Neuronal stem cell (in vitro differentiated cells): ENCODE data around the gene IL15RA.

Source experiments
- DNase-seq: peaks from one replicate; pipeline ENCODE4 v3.0.0-alpha.2; 2013; ENCODE audit warnings: low spot score
- H2AFZ ChIP-seq: one replicate; pipeline ENCODE4 v1.6.1; 2013; ENCODE audit warnings: mild to moderate bottlenecking, low read length, inconsistent platforms
- H2AK5ac ChIP-seq: 2 replicates; pipeline ENCODE4 v1.6.1; 2013; ENCODE audit warnings: low read depth, mild to moderate bottlenecking, inconsistent platforms, low read length, moderate library complexity, mixed read lengths
- H2BK120ac ChIP-seq: 2 replicates; pipeline ENCODE4 v1.6.1; 2013; ENCODE audit warnings: low read depth, mild to moderate bottlenecking, inconsistent platforms, low read length, moderate library complexity, mixed read lengths
- H2BK12ac ChIP-seq: one replicate; pipeline ENCODE4 v1.6.1; 2013; ENCODE audit warnings: low read length, inconsistent platforms
- H2BK15ac ChIP-seq: 2 replicates; pipeline ENCODE4 v1.6.1; 2013; ENCODE audit warnings: mild to moderate bottlenecking, low read length, inconsistent platforms, mixed read lengths
- H2BK5ac ChIP-seq: one replicate; pipeline ENCODE4 v1.6.1; 2013; ENCODE audit warnings: inconsistent platforms, mild to moderate bottlenecking, low read length, moderate library complexity
- H3K14ac ChIP-seq: one replicate; pipeline ENCODE4 v1.6.1; 2013; ENCODE audit warnings: low read length, inconsistent platforms
- H3K18ac ChIP-seq: 2 replicates; pipeline ENCODE4 v1.6.1; 2013; ENCODE audit warnings: low read length, inconsistent platforms
- H3K23ac ChIP-seq: 2 replicates; pipeline ENCODE4 v1.6.1; 2013; ENCODE audit warnings: low read depth, mild to moderate bottlenecking, mixed read lengths, low read length, inconsistent platforms; ENCODE audit not compliant: poor library complexity
- H3K27ac ChIP-seq: replicated peaks from 3 replicates; pipeline ENCODE4 v1.5.1; 2013; ENCODE audit warnings: low read length, inconsistent platforms
- H3K27me3 ChIP-seq, 3 experiments: 2 replicates each; pipeline ENCODE4 v1.6.1; 2013; ENCODE audit warnings: low read length in 3 of 3, mild to moderate bottlenecking in 2 of 3, inconsistent platforms in 1 of 3, low read depth in 1 of 3, mixed read lengths in 1 of 3, moderate library complexity in 1 of 3; ENCODE audit not compliant: control insufficient read depth in 3 of 3, insufficient read depth in 3 of 3
- H3K36me3 ChIP-seq, 2 donors: replicated peaks in 1 of 2; 2 replicates each; pipeline ENCODE4 v1.6.1; 2013; ENCODE audit warnings: low read length in 2 of 2; ENCODE audit not compliant: control insufficient read depth in 2 of 2, insufficient read depth in 2 of 2
- H3K4ac ChIP-seq: 2 replicates; pipeline ENCODE4 v1.6.1; 2013; ENCODE audit warnings: inconsistent platforms, mild to moderate bottlenecking, low read length, moderate library complexity
- H3K4me1 ChIP-seq, 2 donors: 1 replicate in 1 of 2; 2 replicates in 1 of 2; pipeline ENCODE4 v1.6.1; 2013; ENCODE audit warnings: low read length in 2 of 2, low read depth in 1 of 2; ENCODE audit not compliant: control insufficient read depth in 2 of 2, insufficient read depth in 1 of 2
- H3K4me2 ChIP-seq: one replicate; pipeline ENCODE4 v1.6.1; 2013; ENCODE audit warnings: mild to moderate bottlenecking, low read length, inconsistent platforms; ENCODE audit not compliant: insufficient read depth, poor library complexity, severe bottlenecking
- H3K4me3 ChIP-seq, 2 donors: 2 replicates each; pipeline ENCODE4 v1.5.1; 2013; ENCODE audit warnings: low read length in 2 of 2, mild to moderate bottlenecking in 2 of 2, inconsistent platforms in 1 of 2, moderate library complexity in 1 of 2
- H3K79me1 ChIP-seq: one replicate; pipeline ENCODE4 v1.6.1; 2013; ENCODE audit warnings: low read depth, mild to moderate bottlenecking, inconsistent platforms, low read length, moderate library complexity
- H3K9ac ChIP-seq: one replicate; pipeline ENCODE4 v1.6.1; 2013; ENCODE audit warnings: mild to moderate bottlenecking, low read depth, low read length, inconsistent platforms; ENCODE audit not compliant: poor library complexity
- H3K9me3 ChIP-seq, 2 donors: replicated peaks in 1 of 2; 2 replicates each; pipeline versions ENCODE3 to v1.6.1; 2013; ENCODE audit warnings: low read length in 2 of 2, mild to moderate bottlenecking in 2 of 2, inconsistent platforms in 1 of 2, low read depth in 1 of 2, mixed read lengths in 1 of 2, moderate library complexity in 1 of 2; ENCODE audit not compliant: control insufficient read depth in 2 of 2, insufficient read depth in 1 of 2
- H4K8ac ChIP-seq: one replicate; pipeline ENCODE4 v1.6.1; 2013; ENCODE audit warnings: low read depth, mild to moderate bottlenecking, inconsistent platforms, low read length, moderate library complexity
- H4K91ac ChIP-seq: one replicate; pipeline ENCODE4 v1.6.1; 2013; ENCODE audit warnings: low read length, low read depth, mild to moderate bottlenecking, inconsistent platforms; ENCODE audit not compliant: poor library complexity
- WGBS, 2 donors: extraction: QIAGEN DNeasy Blood & Tissue Kit; methylation state at CpG; one replicate each; pipeline ENCODE4 v1.1.7; 2013; ENCODE audit warnings: missing lambda C conversion rate in 2 of 2, mixed read lengths in 1 of 2; ENCODE audit not compliant: insufficient read length in 2 of 2, insufficient replicate concordance in 1 of 2; ENCODE audit errors: extremely low coverage in 2 of 2; 5-methylcytosine and 5-hydroxymethylcytosine counted together

Gene IL15RA

GRCh38 chr10:6022660-6023059, 45.3 kb upstream of the IL15RA start:
- Histone ChIP-seq H3K18ac (no peak overlapping the region), H3K4ac (no peak overlapping the region), H2AK5ac (no peak overlapping the region), H2AFZ (no peak overlapping the region), H3K27me3 (no peaks in the 10 kb centered on the region), H3K79me1 (no peaks in the 10 kb centered on the region), H3K4me3 (no peak overlapping the region), H3K23ac (no peak overlapping the region), H3K27ac (no peak overlapping the region), H2BK15ac (no peak overlapping the region), H2BK5ac (no peak overlapping the region), H4K8ac (no peak overlapping the region), H4K91ac (no peak overlapping the region), H3K4me2 (no peak overlapping the region), H3K36me3 (no peaks in the 10 kb centered on the region), H3K9me3 (no peaks in the 10 kb centered on the region), H3K14ac (no peak overlapping the region), H3K4me1 (no peaks in the 10 kb centered on the region), H2BK120ac (no peak overlapping the region), H3K9ac (no peak overlapping the region), H2BK12ac (no peak overlapping the region)
- DNase-seq: no peak
- WGBS, 2 donors: no CpG with 5 or more reads among the region's 3 CpGs

- no peak overlapping the region for H3K27ac ChIP-seq
- H3K4me3 ChIP-seq: no peak overlapping the region
- H3K4ac ChIP-seq: no peak overlapping the region
- H3K18ac ChIP-seq: no peak overlapping the region
- no peak overlapping the region for H4K91ac ChIP-seq
- no peaks in the 10 kb centered on the region for H3K9me3 ChIP-seq
- no CpG with 5 or more reads among the region's 9 CpGs for WGBS, 2 donors
- no peak overlapping the region for H2BK12ac ChIP-seq
- H3K79me1 ChIP-seq: no peaks in the 10 kb centered on the region
- no peak for DNase-seq
- no peak overlapping the region for H4K8ac ChIP-seq
- H3K4me2 ChIP-seq: no peak overlapping the region
- H3K36me3 ChIP-seq: no peaks in the 10 kb centered on the region
- no peaks in the 10 kb centered on the region for H3K27me3 ChIP-seq
- no peak overlapping the region for H3K9ac ChIP-seq
- H2AK5ac ChIP-seq: no peak overlapping the region
- no peak overlapping the region for H2AFZ ChIP-seq
- H2BK15ac ChIP-seq: no peak overlapping the region
- no peaks in the 10 kb centered on the region for H3K4me1 ChIP-seq
- H2BK5ac ChIP-seq: no peak overlapping the region
- H2BK120ac ChIP-seq: no peak overlapping the region
- H3K14ac ChIP-seq: no peak overlapping the region
- H3K23ac ChIP-seq: no peak overlapping the region
Measured at GRCh38 chr10:6020826-6021225, 43.5 kb upstream of the IL15RA start.

GRCh38 chr10:6019796-6020195, 42.5 kb upstream of the IL15RA start:
- Histone ChIP-seq H3K23ac (peak overlapping the region; percentile 26), H3K27me3 (no peaks in the 10 kb centered on the region), H2BK120ac (no peak overlapping the region), H3K36me3 (no peaks in the 10 kb centered on the region), H2BK5ac (no peak overlapping the region), H4K91ac (no peak overlapping the region), H3K4me1 (no peaks in the 10 kb centered on the region), H2BK15ac (no peak overlapping the region), H3K4ac (no peak overlapping the region), H3K9me3 (no peaks in the 10 kb centered on the region), H3K79me1 (no peaks in the 10 kb centered on the region), H3K14ac (no peak overlapping the region), H2AK5ac (peak overlapping the region; percentile 31), H3K27ac (no peak overlapping the region), H2AFZ (no peak overlapping the region), H4K8ac (no peak overlapping the region), H3K9ac (no peak overlapping the region), H3K4me2 (no peak overlapping the region), H3K18ac (no peak overlapping the region), H2BK12ac (no peak overlapping the region), H3K4me3 (no peak overlapping the region)
- DNase-seq: no peak
- no CpG with 5 or more reads among the region's 12 CpGs for WGBS, 2 donors

GRCh38 chr10:6019010-6019782, 41.9 kb upstream of the IL15RA start:
- 100% methylated on average over 1 of the region's 6 CpGs for WGBS, 2 donors
- no peaks in the 10 kb centered on the region for H3K27me3 ChIP-seq
- no peak overlapping the region for H3K9ac ChIP-seq
- H3K4me3 ChIP-seq: peak overlapping the region in 1 of 2 donors; percentile 24
- no peak for DNase-seq
- no peak overlapping the region for H3K14ac ChIP-seq
- no peak overlapping the region for H4K91ac ChIP-seq
- H2AFZ ChIP-seq: no peak overlapping the region
- H3K36me3 ChIP-seq: no peaks in the 10 kb centered on the region
- H3K9me3 ChIP-seq: no peaks in the 10 kb centered on the region
- no peaks in the 10 kb centered on the region for H3K79me1 ChIP-seq
- no peak overlapping the region for H2BK12ac ChIP-seq
- H3K4ac ChIP-seq: no peak overlapping the region
- no peak overlapping the region for H4K8ac ChIP-seq
- H3K27ac ChIP-seq: no peak overlapping the region
- no peaks in the 10 kb centered on the region for H3K4me1 ChIP-seq
- no peak overlapping the region for H2BK120ac ChIP-seq
- H3K4me2 ChIP-seq: no peak overlapping the region
- no peak overlapping the region for H2BK5ac ChIP-seq
- peak overlapping the region; percentile 26 for H3K23ac ChIP-seq
- peak overlapping the region; percentile 31 for H2AK5ac ChIP-seq
- no peak overlapping the region for H2BK15ac ChIP-seq
- no peak overlapping the region for H3K18ac ChIP-seq
